ENCODE results near the gene OGFOD3. TPM values are rescaled to one million over a fixed set of nuclear protein-coding genes. Genes with fewer than 3 reads are reported as not detected.

Gene OGFOD3
- total and polyA plus RNA-seq, 2 experiments from 2014 or later, result 9.6 to 24.6 TPM

DNA sequence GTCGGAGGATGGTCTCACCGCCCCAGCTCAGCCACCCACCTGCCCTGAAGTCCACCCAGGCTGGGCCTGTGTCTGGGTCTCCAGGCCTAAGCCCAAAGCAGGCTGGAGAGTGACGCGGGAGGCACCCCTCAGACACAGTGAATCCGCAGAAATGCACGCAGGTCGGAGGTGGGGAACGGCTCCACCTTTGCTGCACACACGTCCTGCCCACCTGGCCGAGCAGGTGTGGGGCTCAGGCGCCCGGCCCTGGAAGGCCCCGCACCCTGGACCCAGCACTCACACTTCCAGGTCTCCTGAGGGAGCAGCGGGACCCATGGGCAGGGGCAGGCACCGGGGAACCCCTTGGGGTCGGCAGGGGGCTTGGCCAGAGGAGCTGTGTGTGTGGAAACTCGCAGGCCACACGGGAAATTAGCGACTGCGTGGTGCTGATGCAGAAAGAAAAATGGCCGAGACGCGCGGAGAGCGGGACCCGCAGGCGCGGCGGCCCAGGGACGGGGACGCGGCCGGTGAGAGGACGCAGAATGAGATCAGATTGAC is 21.5 kb upstream of the OGFOD3 start (continued):
- TF ChIP-seq, protein P1, sequence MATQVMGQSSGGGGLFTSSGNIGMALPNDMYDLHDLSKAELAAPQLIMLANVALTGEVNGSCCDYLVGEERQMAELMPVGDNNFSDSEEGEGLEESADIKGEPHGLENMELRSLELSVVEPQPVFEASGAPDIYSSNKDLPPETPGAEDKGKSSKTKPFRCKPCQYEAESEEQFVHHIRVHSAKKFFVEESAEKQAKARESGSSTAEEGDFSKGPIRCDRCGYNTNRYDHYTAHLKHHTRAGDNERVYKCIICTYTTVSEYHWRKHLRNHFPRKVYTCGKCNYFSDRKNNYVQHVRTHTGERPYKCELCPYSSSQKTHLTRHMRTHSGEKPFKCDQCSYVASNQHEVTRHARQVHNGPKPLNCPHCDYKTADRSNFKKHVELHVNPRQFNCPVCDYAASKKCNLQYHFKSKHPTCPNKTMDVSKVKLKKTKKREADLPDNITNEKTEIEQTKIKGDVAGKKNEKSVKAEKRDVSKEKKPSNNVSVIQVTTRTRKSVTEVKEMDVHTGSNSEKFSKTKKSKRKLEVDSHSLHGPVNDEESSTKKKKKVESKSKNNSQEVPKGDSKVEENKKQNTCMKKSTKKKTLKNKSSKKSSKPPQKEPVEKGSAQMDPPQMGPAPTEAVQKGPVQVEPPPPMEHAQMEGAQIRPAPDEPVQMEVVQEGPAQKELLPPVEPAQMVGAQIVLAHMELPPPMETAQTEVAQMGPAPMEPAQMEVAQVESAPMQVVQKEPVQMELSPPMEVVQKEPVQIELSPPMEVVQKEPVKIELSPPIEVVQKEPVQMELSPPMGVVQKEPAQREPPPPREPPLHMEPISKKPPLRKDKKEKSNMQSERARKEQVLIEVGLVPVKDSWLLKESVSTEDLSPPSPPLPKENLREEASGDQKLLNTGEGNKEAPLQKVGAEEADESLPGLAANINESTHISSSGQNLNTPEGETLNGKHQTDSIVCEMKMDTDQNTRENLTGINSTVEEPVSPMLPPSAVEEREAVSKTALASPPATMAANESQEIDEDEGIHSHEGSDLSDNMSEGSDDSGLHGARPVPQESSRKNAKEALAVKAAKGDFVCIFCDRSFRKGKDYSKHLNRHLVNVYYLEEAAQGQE (IDR thresholded peaks at IDR 0.05; ENCODE audit: unreplicated experiment), result no peak

DNA sequence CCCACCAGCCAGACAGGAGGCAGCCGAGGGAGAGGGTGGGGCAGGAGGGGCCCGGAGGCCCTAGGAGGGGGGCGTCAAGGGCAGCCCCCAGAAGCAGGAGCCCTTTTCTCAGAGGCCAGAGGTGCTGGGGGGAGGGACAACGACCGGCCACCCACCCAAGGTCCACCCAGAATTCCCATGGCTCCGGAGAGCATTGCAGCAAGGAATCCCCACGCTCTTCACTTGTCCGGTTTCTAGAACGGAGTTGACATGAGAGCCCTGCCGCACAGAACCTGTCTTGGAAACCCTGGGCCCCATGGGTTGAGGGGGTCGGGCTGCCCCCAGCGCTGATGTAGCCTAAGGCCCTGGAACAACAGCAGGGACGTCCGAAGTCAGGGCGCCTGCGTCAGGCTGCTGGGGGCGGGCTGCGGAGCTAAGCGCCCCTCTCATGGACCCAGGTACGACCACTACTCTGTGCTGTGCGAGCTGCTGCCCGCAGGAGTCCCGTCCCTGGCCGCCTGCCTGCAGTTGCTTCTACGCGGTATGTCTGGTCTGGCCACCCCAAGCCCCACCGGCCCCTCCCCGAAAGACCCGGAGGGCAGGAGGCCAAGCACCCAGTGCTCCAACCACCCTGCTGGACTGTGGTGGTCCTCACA is 20.9 kb upstream of the OGFOD3 start:
- H3K9me2 ChIP-seq (ENCODE audit: insufficient read depth), result no peaks in the 10 kb centered on the region
- Mint-ChIP-seq H3K36me3 (ENCODE audit: low read depth) (peaks cover 14% of the 10 kb centered on the region), H3K27ac (no peak overlapping the region), H3K9me3 (no peaks in the 10 kb centered on the region), H3K27me3 (ENCODE audit: insufficient read depth, low read depth, poor library complexity) (peaks cover 21% of the 10 kb centered on the region), H3K4me1 (peaks cover 18% of the 10 kb centered on the region), H3K4me3 (no peak overlapping the region)
- 0 out of 2 replicates have a peak, but pooled peaks cover 3% of the 10 kb centered on the region for H3F3A ChIP-seq (replicated peaks; ENCODE audit: low read depth)
- H3K36me3 ChIP-seq (ENCODE audit: insufficient read depth), result no peaks in the 10 kb centered on the region
- ATAC-seq (peak; percentile 2; the same call in 1 of the 3 replicates), DNase-seq (ENCODE audit: low spot score) (no peak)
- H3K4me3 ChIP-seq, result no peak overlapping the region
- no peak overlapping the region for H2AFZ ChIP-seq
- peaks cover 5% of the 10 kb centered on the region for H3K4me1 ChIP-seq (ENCODE audit: insufficient read depth)
- H3K4me2 ChIP-seq, result no peak overlapping the region
- no peak overlapping the region for H3K27ac ChIP-seq (ENCODE audit: low read depth)
- no peaks in the 10 kb centered on the region; the same call in 1 of the 2 replicates for H4K20me1 ChIP-seq (replicated peaks; ENCODE audit: insufficient read depth)
- H3K79me2 ChIP-seq (replicated peaks; ENCODE audit: insufficient read depth), result no peaks in the 10 kb centered on the region
- TF ChIP-seq ZNF331 (CRISPR knock-in tag; IDR thresholded peaks at IDR 0.05; ENCODE audit: low read depth) (no peak), POLR2AphosphoS5 (IDR thresholded peaks at IDR 0.05; ENCODE audit: low read depth) (no peak), JUNB (IDR thresholded peaks at IDR 0.05; ENCODE audit: unreplicated experiment) (no peak), EZH2 (IDR thresholded peaks at IDR 0.05; ENCODE audit: low read depth, unreplicated experiment) (no peak), ZNF114 (CRISPR knock-in tag; IDR thresholded peaks at IDR 0.05) (no peak)
- TF ChIP-seq, protein P2, sequence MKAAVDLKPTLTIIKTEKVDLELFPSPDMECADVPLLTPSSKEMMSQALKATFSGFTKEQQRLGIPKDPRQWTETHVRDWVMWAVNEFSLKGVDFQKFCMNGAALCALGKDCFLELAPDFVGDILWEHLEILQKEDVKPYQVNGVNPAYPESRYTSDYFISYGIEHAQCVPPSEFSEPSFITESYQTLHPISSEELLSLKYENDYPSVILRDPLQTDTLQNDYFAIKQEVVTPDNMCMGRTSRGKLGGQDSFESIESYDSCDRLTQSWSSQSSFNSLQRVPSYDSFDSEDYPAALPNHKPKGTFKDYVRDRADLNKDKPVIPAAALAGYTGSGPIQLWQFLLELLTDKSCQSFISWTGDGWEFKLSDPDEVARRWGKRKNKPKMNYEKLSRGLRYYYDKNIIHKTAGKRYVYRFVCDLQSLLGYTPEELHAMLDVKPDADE (IDR thresholded peaks at IDR 0.05), result no peak
- TF ChIP-seq, protein P3, sequence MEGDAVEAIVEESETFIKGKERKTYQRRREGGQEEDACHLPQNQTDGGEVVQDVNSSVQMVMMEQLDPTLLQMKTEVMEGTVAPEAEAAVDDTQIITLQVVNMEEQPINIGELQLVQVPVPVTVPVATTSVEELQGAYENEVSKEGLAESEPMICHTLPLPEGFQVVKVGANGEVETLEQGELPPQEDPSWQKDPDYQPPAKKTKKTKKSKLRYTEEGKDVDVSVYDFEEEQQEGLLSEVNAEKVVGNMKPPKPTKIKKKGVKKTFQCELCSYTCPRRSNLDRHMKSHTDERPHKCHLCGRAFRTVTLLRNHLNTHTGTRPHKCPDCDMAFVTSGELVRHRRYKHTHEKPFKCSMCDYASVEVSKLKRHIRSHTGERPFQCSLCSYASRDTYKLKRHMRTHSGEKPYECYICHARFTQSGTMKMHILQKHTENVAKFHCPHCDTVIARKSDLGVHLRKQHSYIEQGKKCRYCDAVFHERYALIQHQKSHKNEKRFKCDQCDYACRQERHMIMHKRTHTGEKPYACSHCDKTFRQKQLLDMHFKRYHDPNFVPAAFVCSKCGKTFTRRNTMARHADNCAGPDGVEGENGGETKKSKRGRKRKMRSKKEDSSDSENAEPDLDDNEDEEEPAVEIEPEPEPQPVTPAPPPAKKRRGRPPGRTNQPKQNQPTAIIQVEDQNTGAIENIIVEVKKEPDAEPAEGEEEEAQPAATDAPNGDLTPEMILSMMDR (conservative IDR thresholded peaks at IDR 0.05; ENCODE audit: low read depth in 2 of 2), result no peak
- H3K27me3 ChIP-seq (ENCODE audit: insufficient read depth), result no peaks in the 10 kb centered on the region
